HG03097 (cell line): Measurements from ENCODE around the gene CST9L.

Experiments used
- ATAC-seq: cut with Tn5 transposase; IDR thresholded peaks from one replicate; pipeline ENCODE4 v1.9.1; 2021; ENCODE audit not compliant: unreplicated experiment, low FRiP score

CST9L gene

GRCh38 chr20:23548408-23548807, 19.9 kb downstream of the CST9L start:
- no peak for ATAC-seq

GRCh38 chr20:23547613-23548012, 20.7 kb downstream of the CST9L start:
- no peak for ATAC-seq

- no peak for ATAC-seq
Measured at GRCh38 chr20:23546435-23547144, 21.7 kb downstream of the CST9L start.

GRCh38 chr20:23544133-23544532, 24.2 kb downstream of the CST9L start:
- ATAC-seq, result no peak

- ATAC-seq, result no peak
Measured at GRCh38 chr20:23542801-23543200, 25.5 kb downstream of the CST9L start.

- no peak for ATAC-seq
Measured at GRCh38 chr20:23541776-23542175, 26.5 kb downstream of the CST9L start.

- ATAC-seq, result no peak
Measured at GRCh38 chr20:23541330-23541729, 27.0 kb downstream of the CST9L start.

- ATAC-seq, result no peak
Measured at GRCh38 chr20:23540624-23541023, 27.7 kb downstream of the CST9L start.

- no peak for ATAC-seq
Measured at GRCh38 chr20:23537030-23537429, 31.3 kb downstream of the CST9L start.

- ATAC-seq, result no peak
Measured at GRCh38 chr20:23536328-23536974, 31.8 kb downstream of the CST9L start.

GRCh38 chr20:23534801-23535593, 33.3 kb downstream of the CST9L start:
- ATAC-seq, result no peak

GRCh38 chr20:23533161-23533560, 35.1 kb downstream of the CST9L start:
- no peak for ATAC-seq

- no peak for ATAC-seq
Measured at GRCh38 chr20:23532533-23532932, 35.8 kb downstream of the CST9L start.

GRCh38 chr20:23530937-23531567, 37.2 kb downstream of the CST9L start:
- ATAC-seq, result no peak

GRCh38 chr20:23528867-23529431, 39.3 kb downstream of the CST9L start:
- ATAC-seq, result no peak

- no peak for ATAC-seq
Measured at GRCh38 chr20:23526850-23527249, 41.4 kb downstream of the CST9L start.

- no peak for ATAC-seq
Measured at GRCh38 chr20:23524146-23524545, 44.1 kb downstream of the CST9L start.

GRCh38 chr20:23520185-23520584, 48.1 kb downstream of the CST9L start:
- no peak for ATAC-seq

GRCh38 chr20:23519556-23519955, 48.7 kb downstream of the CST9L start:
- ATAC-seq, result no peak

- no peak for ATAC-seq
Measured at GRCh38 chr20:23517719-23518118, 50.6 kb downstream of the CST9L start.
